Vagina (tissue), 2 donors: ENCODE data around the gene CAST. TPM values are rescaled to one million over a fixed set of nuclear protein-coding genes. Genes with fewer than 3 reads are reported as not detected.
A peak's percentile ranks its signal among the peaks of the same experiment; 100 is the strongest.

ENCODE experiments used
- DNase-seq, 2 donors: peaks; one replicate each; pipeline ENCODE4 v3.0.0-alpha.2; 2017; ENCODE audit errors: extremely low spot score in 2 of 2
- H3K27ac ChIP-seq: fragments of 200-600 bp; sonication (generic); one replicate; pipeline ENCODE4 v1.5.1; 2019
- H3K27me3 ChIP-seq: fragments of 200-600 bp; sonication (generic); one replicate; pipeline ENCODE4 v1.5.1; 2019
- H3K36me3 ChIP-seq, 2 donors: fragments of 200-600 bp; sonication (generic); one replicate each; pipeline ENCODE4 v1.5.1; 2017 to 2019
- H3K4me1 ChIP-seq: fragments of 200-600 bp; sonication (generic); one replicate; pipeline ENCODE4 v1.5.1; 2019
- H3K4me3 ChIP-seq, 2 donors: fragments of 200-600 bp; sonication (generic); 1 replicate in 1 of 2; 2 replicates in 1 of 2; pipeline ENCODE4 v1.5.1; 2016 to 2019
- H3K9me3 ChIP-seq: fragments of 200-600 bp; sonication (generic); one replicate; pipeline ENCODE4 v1.5.1; 2019
- CTCF ChIP-seq, 3 experiments: fragments of 450-650 bp in 2 of 3; fragments of 200-600 bp in 1 of 3; sonication (generic) in 1 of 3; IDR thresholded peaks; one replicate each; pipeline ENCODE4 v1.5.1; 2017 to 2019; ENCODE audit warnings: antibody characterized with exemption in 3 of 3, mild to moderate bottlenecking in 2 of 3, moderate library complexity in 2 of 3
- POLR2A ChIP-seq, 2 donors: fragments of 450-650 bp; IDR thresholded peaks; one replicate each; pipeline ENCODE4 v1.6.1; 2017; ENCODE audit warnings: antibody characterized with exemption in 2 of 2, mild to moderate bottlenecking in 2 of 2, moderate library complexity in 2 of 2
- POLR2AphosphoS5 ChIP-seq, 2 donors: sonication (generic); formaldehyde crosslinking; IDR thresholded peaks; one replicate each; pipeline ENCODE4 v1.9.0; 2017; ENCODE audit warnings: antibody characterized with exemption in 2 of 2, mild to moderate bottlenecking in 2 of 2, low read depth in 1 of 2; ENCODE audit not compliant: insufficient read depth in 1 of 2
- intact Hi-C: fragments of 100-400 bp; cut with DNase I; formaldehyde crosslinking; loops from one replicate; pipeline ENCODE4 v1.15.1; 2023
- total RNA-seq: library from RNA; depleted of rRNA; stranded (reverse); fragments of >200 nt; gene quantifications from one replicate; pipeline ENCODE4 v1.2.3, GENCODE V29; 2016

CAST gene
- total RNA-seq, 1 donor from 2014 or later, result 309 TPM

GRCh38 chr5:96628406-96628805 is 33.8 kb upstream of the CAST start:
- Histone ChIP-seq H3K36me3 (no peaks in the 10 kb centered on the region), H3K27me3 (no peaks in the 10 kb centered on the region), H3K27ac (no peak overlapping the region), H3K4me3 (no peak overlapping the region), H3K9me3 (no peaks in the 10 kb centered on the region), H3K4me1 (peaks cover 7% of the 10 kb centered on the region)
- intact Hi-C loops, result no loop called here
- DNase-seq, result no peak
- TF ChIP-seq POLR2A (IDR thresholded peaks at IDR 0.05), result no peak
- no peak for TF ChIP-seq CTCF (IDR thresholded peaks at IDR 0.05)
- no peak for TF ChIP-seq POLR2AphosphoS5 (IDR thresholded peaks at IDR 0.05; ENCODE audit: insufficient read depth in 1 of 2, low read depth in 1 of 2)

DNA sequence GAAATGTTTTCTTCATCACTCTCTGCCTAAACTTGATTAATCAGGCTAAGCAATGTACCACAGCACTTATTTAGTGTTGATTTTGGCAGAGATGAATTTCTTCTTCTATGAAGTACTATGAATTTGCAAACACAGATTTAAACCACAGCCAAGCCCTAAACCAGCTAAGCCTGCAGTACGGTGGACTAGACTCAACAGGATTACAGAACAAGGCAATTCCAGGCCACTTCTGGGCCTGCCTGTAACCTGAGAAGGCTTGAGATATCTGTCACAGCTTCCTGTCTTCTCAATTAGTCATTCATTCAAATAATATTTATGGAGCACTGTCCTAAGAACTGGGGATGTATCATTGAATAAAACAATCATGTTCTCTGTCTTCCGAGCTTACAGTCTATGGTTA is 32.4 kb upstream of the CAST start:
- H3K9me3 ChIP-seq, result no peaks in the 10 kb centered on the region
- intact Hi-C loops, result no loop called here
- TF ChIP-seq CTCF (IDR thresholded peaks at IDR 0.05) (no peak), POLR2AphosphoS5 (IDR thresholded peaks at IDR 0.05; ENCODE audit: insufficient read depth in 1 of 2, low read depth in 1 of 2) (peak in 1 of 2 donors; percentile 81), POLR2A (IDR thresholded peaks at IDR 0.05) (no peak)
- no peak overlapping the region for H3K27ac ChIP-seq
- H3K4me3 ChIP-seq, result no peak overlapping the region
- no peaks in the 10 kb centered on the region for H3K36me3 ChIP-seq
- no peaks in the 10 kb centered on the region for H3K27me3 ChIP-seq
- no peak for DNase-seq
- peaks cover 7% of the 10 kb centered on the region for H3K4me1 ChIP-seq

DNA sequence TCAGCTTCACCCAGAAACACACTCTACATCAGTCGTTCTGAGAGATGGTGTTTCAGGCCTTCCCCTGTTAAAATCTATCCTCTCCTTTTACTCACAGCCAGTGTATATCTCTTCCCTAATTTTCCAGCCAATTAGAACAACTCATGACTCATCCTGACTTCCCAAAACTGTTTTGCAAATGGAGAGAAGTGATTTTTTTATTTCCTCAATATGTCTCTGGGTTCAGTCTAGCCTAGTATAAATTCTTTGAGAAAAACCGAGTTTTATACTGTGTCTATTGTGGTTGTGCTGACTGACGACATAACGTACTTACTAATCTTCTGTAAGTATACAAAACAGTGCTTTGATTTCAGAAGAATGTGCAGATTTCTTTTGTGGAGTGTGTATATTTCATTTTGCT is 28.4 kb upstream of the CAST start:
- Histone ChIP-seq H3K9me3 (no peaks in the 10 kb centered on the region), H3K27ac (no peak overlapping the region)
- TF ChIP-seq POLR2AphosphoS5 (IDR thresholded peaks at IDR 0.05; ENCODE audit: insufficient read depth in 1 of 2, low read depth in 1 of 2) (peak in 1 of 2 donors; percentile 25), CTCF (IDR thresholded peaks at IDR 0.05) (no peak), POLR2A (IDR thresholded peaks at IDR 0.05) (no peak)

GRCh38 chr5:96634881-96635280 is 27.3 kb upstream of the CAST start:
- Histone ChIP-seq H3K9me3 (no peaks in the 10 kb centered on the region), H3K4me1 (peaks cover 7% of the 10 kb centered on the region), H3K4me3 (no peak overlapping the region), H3K27ac (no peak overlapping the region), H3K36me3 (no peaks in the 10 kb centered on the region), H3K27me3 (no peaks in the 10 kb centered on the region)
- no peak for DNase-seq
- intact Hi-C loops, result no loop called here
- TF ChIP-seq POLR2A (IDR thresholded peaks at IDR 0.05) (no peak), CTCF (IDR thresholded peaks at IDR 0.05) (no peak)

More for the DNA sequence above, 28.4 kb upstream of the CAST start:
- Histone ChIP-seq H3K4me3 (no peak overlapping the region), H3K4me1 (peaks cover 7% of the 10 kb centered on the region), H3K27me3 (no peaks in the 10 kb centered on the region), H3K36me3 (no peaks in the 10 kb centered on the region)
- intact Hi-C loops, result no loop called here
- no peak for DNase-seq

- no peaks in the 10 kb centered on the region for H3K27me3 ChIP-seq
- no peaks in the 10 kb centered on the region for H3K4me1 ChIP-seq
- H3K27ac ChIP-seq, result no peak overlapping the region
- H3K4me3 ChIP-seq, result no peak overlapping the region
- intact Hi-C loops, result no loop called here
- no peak for DNase-seq
- no peak for TF ChIP-seq POLR2A (IDR thresholded peaks at IDR 0.05)
- TF ChIP-seq POLR2AphosphoS5 (IDR thresholded peaks at IDR 0.05; ENCODE audit: insufficient read depth in 1 of 2, low read depth in 1 of 2), result no peak
- TF ChIP-seq CTCF (IDR thresholded peaks at IDR 0.05), result no peak
- H3K36me3 ChIP-seq, result no peaks in the 10 kb centered on the region
- no peaks in the 10 kb centered on the region for H3K9me3 ChIP-seq
These were observed 26.1 kb upstream of the CAST start for GRCh38 chr5:96636046-96636445.
